Common myeloid progenitor, CD34-positive (primary cell): ENCODE data around the gene COL20A1.

Source experiments
- CTCF ChIA-PET: fragments of 350-600 bp; sonication (Branson Sonifier 250); formaldehyde crosslinking; loops from one replicate; lab custom pipeline; 2021; ENCODE audit warnings: antibody characterized with exemption; lab: Charles Lee
- POLR2A ChIA-PET: fragments of 350-600 bp; sonication (Branson Sonifier 250); formaldehyde crosslinking; loops from one replicate; lab custom pipeline; 2021; ENCODE audit warnings: antibody characterized with exemption; lab: Charles Lee
- DNase-seq, 3 donors: peaks; one replicate each; pipeline versions ENCODE4 v3.0.0 to v3.0.0-alpha.2; 2013
- H3K27ac ChIP-seq, 2 experiments: 1 replicate in 1 of 2; 2 replicates in 1 of 2; pipeline ENCODE4 v1.7.0; 2013; ENCODE audit warnings: inconsistent platforms in 2 of 2, low read length in 2 of 2, mild to moderate bottlenecking in 2 of 2, low read depth in 1 of 2, moderate library complexity in 1 of 2; ENCODE audit not compliant: severe bottlenecking in 2 of 2, insufficient read depth in 1 of 2, poor library complexity in 1 of 2
- H3K27me3 ChIP-seq, 5 experiments: replicated peaks in 2 of 5; 1 replicate in 3 of 5; 2 replicates in 2 of 5; pipeline versions ENCODE4 v1.6.1 to v1.7.0; 2013; ENCODE audit warnings: low read length in 4 of 5, mild to moderate bottlenecking in 2 of 5, moderate library complexity in 2 of 5, inconsistent platforms in 1 of 5; ENCODE audit not compliant: insufficient read depth in 5 of 5, control insufficient read depth in 4 of 5
- H3K36me3 ChIP-seq, 4 experiments: 1 replicate in 2 of 4; 2 replicates in 2 of 4; pipeline versions ENCODE4 v1.6.1 to v1.7.0; 2013; ENCODE audit warnings: low read length in 3 of 4, control low read depth in 1 of 4, mild to moderate bottlenecking in 1 of 4; ENCODE audit not compliant: control insufficient read depth in 4 of 4, insufficient read depth in 4 of 4
- H3K4me1 ChIP-seq, 4 experiments: 1 replicate in 3 of 4; 2 replicates in 1 of 4; pipeline versions ENCODE4 v1.6.1 to v1.7.1; 2013; ENCODE audit warnings: low read length in 3 of 4, mild to moderate bottlenecking in 3 of 4, control low read depth in 1 of 4, inconsistent platforms in 1 of 4, moderate library complexity in 1 of 4; ENCODE audit not compliant: control insufficient read depth in 4 of 4, insufficient read depth in 4 of 4; ENCODE audit errors: control extremely low read depth in 1 of 4
- H3K4me3 ChIP-seq, 7 experiments: 1 replicate in 4 of 7; 2 replicates in 3 of 7; pipeline versions ENCODE4 v1.5.1 to v1.7.0; 2013; ENCODE audit warnings: mild to moderate bottlenecking in 7 of 7, low read length in 6 of 7, moderate library complexity in 6 of 7, inconsistent platforms in 2 of 7, low read depth in 2 of 7, control low read depth in 1 of 7; ENCODE audit not compliant: insufficient read depth in 4 of 7, control insufficient read depth in 1 of 7; ENCODE audit errors: extremely low read depth in 1 of 7
- H3K9me3 ChIP-seq, 5 experiments: 1 replicate in 4 of 5; 2 replicates in 1 of 5; pipeline versions ENCODE4 v1.6.1 to v1.7.1; 2013; ENCODE audit warnings: low read length in 4 of 5, mild to moderate bottlenecking in 2 of 5, inconsistent platforms in 1 of 5, low read depth in 1 of 5, moderate library complexity in 1 of 5; ENCODE audit not compliant: control insufficient read depth in 4 of 5, insufficient read depth in 2 of 5; ENCODE audit errors: control extremely low read depth in 1 of 5
- WGBS: methylation state at CpG from one replicate; pipeline ENCODE4 v1.1.5; 2013; ENCODE audit not compliant: insufficient coverage; 5-methylcytosine and 5-hydroxymethylcytosine counted together

The COL20A1 gene

GRCh38 chr20:63272105-63273058 is 20.6 kb upstream of the COL20A1 start, which contains the start of gene ARFGAP1:
Gene ARFGAP1, plus strand, starts transcription at chr20:63272813. Its CDS starts 2,768 bp downstream, at chr20:63275581.
- 1% methylated on average over 79 of the region's 97 CpGs for WGBS
- ChIA-PET POLR2A (interaction anchor here (0.6 to 1.1 kb wide), 2 partner anchors 19 to 47 kb away, joined by 3 to 6 read pairs; no protein-coding TSS in a partner anchor), CTCF (interaction anchor here (1.0 to 1.2 kb wide), 3 partner anchors 16 to 48 kb away, joined by 3 to 6 read pairs (median 4); no protein-coding TSS in a partner anchor)
- Histone ChIP-seq H3K27ac (peak within 1 kb of the TSS; percentile 50 to 89), H3K36me3 (peaks cover 0 to 20% (median 16%) of the 10 kb centered on the region in 4 experiments), H3K9me3 (no peaks in the 10 kb centered on the region), H3K27me3 (peaks cover 0 to 22% (median 9%) of the 10 kb centered on the region in 5 experiments), H3K4me3 (peak within 1 kb of the TSS; percentile 59 to 93 (median 79)), H3K4me1 (peaks cover 0 to 20% (median 14%) of the 10 kb centered on the region in 4 experiments)
- DNase-seq: peak; percentile 90 to 95 (median 92)

GRCh38 chr20:63273059-63273579 is 19.9 kb upstream of the COL20A1 start:
- H3K4me3 ChIP-seq: peak overlapping the region; percentile 59 to 93 (median 79)
- peak in 1 of 3 donors; percentile 21 for DNase-seq
- no peaks in the 10 kb centered on the region for H3K9me3 ChIP-seq
- H3K27ac ChIP-seq: peak overlapping the region; percentile 50 to 89
- peaks cover 0 to 15% (median 7%) of the 10 kb centered on the region in 5 experiments for H3K27me3 ChIP-seq
- ChIA-PET CTCF (interaction anchor here (1.0 to 1.2 kb wide), 2 partner anchors 16 to 49 kb away, joined by 4 to 6 read pairs; no protein-coding TSS in a partner anchor), POLR2A (interaction anchor here (1.1 kb wide), 1 partner anchor 20 kb away, joined by 3 read pairs; no protein-coding TSS in a partner anchor)
- WGBS: 0% methylated on average over 13 of the region's 37 CpGs
- peaks cover 0 to 27% (median 22%) of the 10 kb centered on the region in 4 experiments for H3K36me3 ChIP-seq
- peaks cover 0 to 20% (median 14%) of the 10 kb centered on the region in 4 experiments for H3K4me1 ChIP-seq

- DNase-seq: no peak
- Histone ChIP-seq H3K36me3 (peaks cover 0 to 34% (median 25%) of the 10 kb centered on the region in 4 experiments), H3K4me3 (peak overlapping the region in 6 of 7 experiments; percentile 70 to 93 (median 82)), H3K9me3 (no peaks in the 10 kb centered on the region), H3K27ac (peak overlapping the region in 1 of 2 experiments; percentile 89), H3K27me3 (peaks cover 0 to 8% (median 4%) of the 10 kb centered on the region in 5 experiments), H3K4me1 (peaks cover 0 to 20% (median 14%) of the 10 kb centered on the region in 4 experiments)
- ChIA-PET POLR2A (no interaction called here), CTCF (interaction anchor here (1.0 kb wide), 1 partner anchor 15 kb away, joined by 4 read pairs; no protein-coding TSS in a partner anchor)
- 53% methylated on average over 17 of the region's 20 CpGs for WGBS
Measured at GRCh38 chr20:63273635-63274380, 19.2 kb upstream of the COL20A1 start.

DNA sequence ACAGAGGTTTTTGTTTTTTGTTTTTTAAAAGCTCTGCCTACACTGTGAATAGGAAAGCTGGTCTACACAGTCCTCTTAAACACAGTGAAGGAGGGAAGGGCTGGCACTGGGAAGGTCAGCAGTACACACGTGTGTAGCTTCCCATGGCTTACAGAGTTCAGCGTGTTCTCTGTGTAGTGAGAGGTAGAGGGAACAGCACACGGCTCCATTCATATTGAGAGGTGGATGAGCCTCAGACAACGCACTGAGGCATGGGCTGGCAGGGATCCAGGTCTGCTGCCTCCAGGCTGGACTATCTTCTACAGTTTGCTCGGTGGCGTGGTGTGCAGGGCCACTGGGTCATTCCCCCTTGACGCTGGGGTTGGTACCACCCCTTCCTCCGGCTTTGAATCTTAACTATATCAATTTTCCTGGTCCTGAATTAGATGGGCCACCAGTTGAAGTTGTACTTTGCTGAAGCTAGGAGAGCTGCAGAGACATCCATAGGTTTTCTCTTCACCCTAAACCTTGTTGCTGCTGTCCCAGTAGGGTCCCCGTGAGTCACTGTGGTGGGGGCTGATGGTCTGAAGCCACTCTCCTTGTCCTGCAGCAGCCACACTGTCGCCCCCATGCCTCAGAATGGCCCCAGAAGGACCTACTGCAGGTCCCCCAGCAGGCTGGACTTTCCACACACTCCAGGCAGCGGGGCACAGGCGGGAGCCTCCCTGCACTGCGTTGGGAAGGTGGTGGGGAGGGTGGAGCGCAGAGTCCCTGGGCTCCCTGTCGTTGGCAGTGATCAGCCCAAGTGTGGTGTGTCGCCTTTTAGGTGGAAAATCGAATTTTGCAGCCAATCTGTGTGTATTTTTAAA is 18.4 kb upstream of the COL20A1 start:
- no peaks in the 10 kb centered on the region for H3K9me3 ChIP-seq
- peaks cover 0 to 6% (median 0%) of the 10 kb centered on the region in 5 experiments for H3K27me3 ChIP-seq
- no peak for DNase-seq
- peaks cover 0 to 20% (median 14%) of the 10 kb centered on the region in 4 experiments for H3K4me1 ChIP-seq
- no peak overlapping the region for H3K27ac ChIP-seq
- ChIA-PET POLR2A (no interaction called here), CTCF (no interaction called here)
- H3K4me3 ChIP-seq: no peak overlapping the region
- WGBS: 96% methylated on average over 10 of the region's 17 CpGs
- peaks cover 0 to 39% (median 30%) of the 10 kb centered on the region in 4 experiments for H3K36me3 ChIP-seq

GRCh38 chr20:63275825-63276224 is 17.2 kb upstream of the COL20A1 start:
- peaks cover 0 to 47% (median 34%) of the 10 kb centered on the region in 4 experiments for H3K36me3 ChIP-seq
- no peak for DNase-seq
- ChIA-PET CTCF (no interaction called here), POLR2A (no interaction called here)
- H3K4me3 ChIP-seq: no peak overlapping the region
- WGBS: 97% methylated on average over 18 of the region's 18 CpGs
- no peak overlapping the region for H3K27ac ChIP-seq
- H3K9me3 ChIP-seq: no peaks in the 10 kb centered on the region
- peaks cover 0 to 20% (median 14%) of the 10 kb centered on the region in 4 experiments for H3K4me1 ChIP-seq
- no peaks in the 10 kb centered on the region for H3K27me3 ChIP-seq

DNA sequence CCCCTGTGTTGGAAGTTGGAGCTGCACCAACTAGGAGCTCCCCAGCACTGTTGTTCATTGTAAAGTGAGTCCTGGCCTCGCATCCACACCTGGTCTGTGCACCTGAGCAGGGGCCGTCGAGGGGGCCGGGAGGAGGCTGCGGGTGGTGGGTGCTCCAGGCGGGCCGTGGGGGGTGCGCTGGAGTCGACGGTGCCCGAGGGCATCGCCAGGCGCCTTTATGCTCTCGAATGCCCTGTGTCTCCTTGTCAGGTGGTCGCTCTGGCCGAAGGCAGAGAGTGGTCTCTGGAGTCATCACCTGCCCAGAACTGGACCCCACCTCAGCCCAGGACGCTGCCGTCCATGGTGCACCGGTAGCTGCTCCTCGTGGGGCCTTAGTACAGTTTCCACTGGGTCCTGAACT is 16.0 kb upstream of the COL20A1 start:
- Histone ChIP-seq H3K27me3 (no peaks in the 10 kb centered on the region), H3K9me3 (no peaks in the 10 kb centered on the region), H3K4me3 (no peak overlapping the region), H3K36me3 (peaks cover 0 to 57% (median 42%) of the 10 kb centered on the region in 4 experiments), H3K4me1 (peaks cover 0 to 17% (median 13%) of the 10 kb centered on the region in 4 experiments), H3K27ac (no peak overlapping the region)
- ChIA-PET POLR2A (no interaction called here), CTCF (interaction anchor here (0.9 to 1.5 kb wide), 2 partner anchors 14 to 53 kb away, joined by 4 to 5 read pairs; no protein-coding TSS in a partner anchor)
- WGBS: 97% methylated on average over 20 of the region's 20 CpGs
- DNase-seq: no peak
